HG02970 (cell line): ENCODE data around the gene TMEM30A.
A peak's percentile ranks its signal among the peaks of the same experiment; 100 is the strongest.

Source experiments
- ATAC-seq: cut with Tn5 transposase; IDR thresholded peaks from one replicate; pipeline ENCODE4 v1.9.1; 2021; ENCODE audit warnings: mild to moderate bottlenecking, moderate library complexity, moderate number of reproducible peaks; ENCODE audit not compliant: unreplicated experiment, low FRiP score

TMEM30A gene

GRCh38 chr6:75223428-75223827 lies 61.2 kb downstream of the TMEM30A start:
- ATAC-seq = no peak

- no peak for ATAC-seq
Measured at GRCh38 chr6:75222261-75222660, 62.3 kb downstream of the TMEM30A start.

- no peak for ATAC-seq
Measured at GRCh38 chr6:75221116-75221515, 63.5 kb downstream of the TMEM30A start.

- no peak for ATAC-seq
Measured at GRCh38 chr6:75220357-75220756, 64.2 kb downstream of the TMEM30A start.

- no peak for ATAC-seq
Measured at GRCh38 chr6:75219263-75219662, 65.3 kb downstream of the TMEM30A start.

GRCh38 chr6:75217193-75217592 lies 67.4 kb downstream of the TMEM30A start:
- no peak for ATAC-seq

GRCh38 chr6:75215291-75215690 lies 69.3 kb downstream of the TMEM30A start:
- no peak for ATAC-seq

- no peak for ATAC-seq
Measured at GRCh38 chr6:75213732-75214131, 70.9 kb downstream of the TMEM30A start.

- no peak for ATAC-seq
Measured at GRCh38 chr6:75213112-75213511, 71.5 kb downstream of the TMEM30A start.

- no peak for ATAC-seq
Measured at GRCh38 chr6:75211920-75212590, 72.5 kb downstream of the TMEM30A start.

GRCh38 chr6:75210885-75211739 lies 73.5 kb downstream of the TMEM30A start:
- ATAC-seq = no peak

GRCh38 chr6:75209184-75209723 lies 75.3 kb downstream of the TMEM30A start:
- ATAC-seq = no peak

GRCh38 chr6:75208298-75209183 lies 76.1 kb downstream of the TMEM30A start:
- peak; percentile 78 for ATAC-seq

GRCh38 chr6:75206576-75207342 lies 77.8 kb downstream of the TMEM30A start:
- no peak for ATAC-seq

- ATAC-seq = no peak
Measured at GRCh38 chr6:75205776-75206575, 78.6 kb downstream of the TMEM30A start, which contains the start of gene COL12A1. Gene COL12A1, minus strand, starts transcription at chr6:75206053. Its CDS starts 3,261 bp downstream, at chr6:75202792.

- ATAC-seq = no peak
Measured at GRCh38 chr6:75204959-75205775, 79.4 kb downstream of the TMEM30A start.

- ATAC-seq = no peak
Measured at GRCh38 chr6:75204217-75204958, 80.2 kb downstream of the TMEM30A start.
